Heart left ventricle (tissue), 16 donors: ENCODE data around the gene WBP11. TPM values are rescaled to one million over a fixed set of nuclear protein-coding genes. Genes with fewer than 3 reads are reported as not detected.

Experiments
- ATAC-seq, 4 donors: fragments of 200-7000 bp; cut with Tn5 transposase; one replicate each; pipeline ENCODE4 v1.9.1; 2020 to 2022; ENCODE audit warnings: moderate library complexity in 4 of 4, mild to moderate bottlenecking in 3 of 4, moderate number of reproducible peaks in 1 of 4
- DNase-seq, 5 donors: peaks; one replicate each; pipeline ENCODE4 v3.0.0-alpha.2; 2020
- H3K27ac ChIP-seq, 12 donors: fragments of 200-600 bp; sonication (generic) in 4 of 12; one replicate each; pipeline versions ENCODE4 v1.5.0 to v1.8.0; 2016 to 2022; ENCODE audit warnings: mild to moderate bottlenecking in 2 of 12
- H3K27me3 ChIP-seq, 9 donors: fragments of 200-600 bp; sonication (generic) in 2 of 9; one replicate each; pipeline versions ENCODE4 v1.5.1 to v1.8.0; 2016 to 2022; ENCODE audit warnings: mild to moderate bottlenecking in 3 of 9
- H3K36me3 ChIP-seq, 9 donors: fragments of 200-600 bp; sonication (generic) in 2 of 9; one replicate each; pipeline versions ENCODE4 v1.5.0 to v1.8.0; 2018 to 2022; ENCODE audit warnings: mild to moderate bottlenecking in 2 of 9
- H3K4me1 ChIP-seq, 12 donors: fragments of 200-600 bp; sonication (generic) in 4 of 12; one replicate each; pipeline versions ENCODE4 v1.5.0 to v1.8.0; 2016 to 2022; ENCODE audit warnings: mild to moderate bottlenecking in 3 of 12
- H3K4me3 ChIP-seq, 12 donors: fragments of 200-600 bp; sonication (generic) in 4 of 12; one replicate each; pipeline versions ENCODE4 v1.5.0 to v1.8.0; 2017 to 2022; ENCODE audit warnings: mild to moderate bottlenecking in 9 of 12, moderate library complexity in 4 of 12
- H3K9me3 ChIP-seq, 12 donors: fragments of 200-600 bp; sonication (generic) in 4 of 12; one replicate each; pipeline versions ENCODE4 v1.5.0 to v1.8.0; 2016 to 2022; ENCODE audit warnings: mild to moderate bottlenecking in 1 of 12
- POLR2A ChIP-seq, 2 donors: fragments of 450-650 bp; IDR thresholded peaks; one replicate each; pipeline ENCODE4 v1.6.1; 2017; ENCODE audit warnings: antibody characterized with exemption in 2 of 2, mild to moderate bottlenecking in 2 of 2, moderate library complexity in 2 of 2
- WGBS, 4 donors: extraction: QIAGEN DNeasy Blood & Tissue Kit in 2 of 4; methylation state at CpG; one replicate each; pipeline versions ENCODE4 v1.1.5 to v1.1.7; 2013 to 2018; 5-methylcytosine and 5-hydroxymethylcytosine counted together
- intact Hi-C, 10 donors: fragments of 100-400 bp; cut with DNase I; formaldehyde crosslinking; loops; one replicate each; pipeline versions ENCODE4 v1.11.1 to v1.14.2; 2022
- polyA plus RNA-seq, 2 donors: library from polyadenylated mRNA; stranded (reverse); fragments of 200-250 nt; gene quantifications; one replicate each; pipeline ENCODE4 v1.2.3, GENCODE V29; 2013
- total RNA-seq, 9 donors: library from RNA; depleted of rRNA in 2 of 9; stranded (reverse); fragments of >200 nt in 2 of 9; fragmentation: NEBNext Ultra II Directional in 3 of 9; extraction: Animal tissue kit (Norgen Biotek cat#: 25700) in 3 of 9; gene quantifications; one replicate each; pipeline versions ENCODE4 v1.1.0 to v1.2.4, GENCODE V29; 2016 to 2023
- TF ChIP-seq, protein P1 (sequence below), 12 donors: fragments of 200-600 bp; sonication (generic) in 4 of 12; IDR thresholded peaks; one replicate each; pipeline versions ENCODE4 v1.5.0 to v1.8.0; 2018 to 2022; ENCODE audit warnings: antibody characterized with exemption in 12 of 12, mild to moderate bottlenecking in 5 of 12
- donor health status: ischemic (EF 13 %, LVEDD 7.1; RV severe dilation, severe dysfunction).
- donor health status: healthy with polysubstance abuse.
- donor health status: DM: no; HTN: yes; CAD: no.
- donor health status: DM: no; HTN: no; CAD: no.
- donor health status: ischemic (EF 25% LVEDD 6.9; RV normal size, moderate dysfunction).
- donor health status: ischemic (EF 25% LVEDD 5.7; RV mildly dilated, moderate dysfunction).
- donor health status: healthy.
- donor health status: DM: yes; HTN: yes; CAD: no.
- donor health status: ischemic (EF 35%, LVEDD 5.7; RV mildly dilated, moderate dysfunction).
- donor health status: nonischemic (EF 11% LVEDD 7.7; RV severe dilation, severe dysfunction).
- donor health status: DM: yes; HTN: yes; CAD: no.
- donor health status: PGD.
- donor health status: ischemic (EF 29% LVEDD 5.4; RV normal size, mild dysfunction).
- donor health status: nonischemic (EF 23%, LVEDD 6.1; RV moderate dilation, normal function).

The WBP11 gene
- total and polyA plus RNA-seq, 11 donors = 11.4 to 62.7 (median 49.3) TPM

DNA sequence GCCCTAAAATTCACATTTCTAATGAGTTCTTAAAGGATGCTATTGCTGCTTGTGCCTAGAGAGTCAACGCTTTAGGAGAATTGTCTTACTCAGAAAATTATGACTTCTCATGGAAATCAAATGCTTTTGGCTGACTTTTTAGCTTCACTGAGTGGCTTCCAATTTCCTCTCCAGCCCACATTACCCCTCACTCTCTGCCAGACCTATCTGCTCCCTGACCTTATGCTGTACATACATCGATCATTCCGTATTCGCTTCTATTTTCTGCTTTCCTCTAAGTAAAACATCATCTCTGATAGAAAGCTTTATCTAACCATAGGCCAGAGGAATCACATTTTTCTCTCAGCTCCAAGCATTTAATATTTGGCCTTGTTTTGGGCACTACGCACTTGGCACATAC is 23.2 kb upstream of the WBP11 start:
- Histone ChIP-seq H3K9me3 (no peaks in the 10 kb centered on the region), H3K27me3 (no peaks in the 10 kb centered on the region), H3K27ac (peak overlapping the region in 7 of 12 donors; percentile 3 to 38 (median 11)), H3K4me1 (peaks cover 0 to 15% (median 0%) of the 10 kb centered on the region in 12 donors), H3K36me3 (no peaks in the 10 kb centered on the region), H3K4me3 (no peak overlapping the region)
- WGBS, 4 donors = 66 to 82% (median 72%) methylated on average over 5 of the region's 5 CpGs
- no peak for DNase-seq
- TF ChIP-seq POLR2A (IDR thresholded peaks at IDR 0.05) = no peak
- TF ChIP-seq, protein P1, sequence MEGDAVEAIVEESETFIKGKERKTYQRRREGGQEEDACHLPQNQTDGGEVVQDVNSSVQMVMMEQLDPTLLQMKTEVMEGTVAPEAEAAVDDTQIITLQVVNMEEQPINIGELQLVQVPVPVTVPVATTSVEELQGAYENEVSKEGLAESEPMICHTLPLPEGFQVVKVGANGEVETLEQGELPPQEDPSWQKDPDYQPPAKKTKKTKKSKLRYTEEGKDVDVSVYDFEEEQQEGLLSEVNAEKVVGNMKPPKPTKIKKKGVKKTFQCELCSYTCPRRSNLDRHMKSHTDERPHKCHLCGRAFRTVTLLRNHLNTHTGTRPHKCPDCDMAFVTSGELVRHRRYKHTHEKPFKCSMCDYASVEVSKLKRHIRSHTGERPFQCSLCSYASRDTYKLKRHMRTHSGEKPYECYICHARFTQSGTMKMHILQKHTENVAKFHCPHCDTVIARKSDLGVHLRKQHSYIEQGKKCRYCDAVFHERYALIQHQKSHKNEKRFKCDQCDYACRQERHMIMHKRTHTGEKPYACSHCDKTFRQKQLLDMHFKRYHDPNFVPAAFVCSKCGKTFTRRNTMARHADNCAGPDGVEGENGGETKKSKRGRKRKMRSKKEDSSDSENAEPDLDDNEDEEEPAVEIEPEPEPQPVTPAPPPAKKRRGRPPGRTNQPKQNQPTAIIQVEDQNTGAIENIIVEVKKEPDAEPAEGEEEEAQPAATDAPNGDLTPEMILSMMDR (IDR thresholded peaks at IDR 0.05) = no peak
- peak in 1 of 4 donors; percentile 16 for ATAC-seq
- intact Hi-C loops = no loop called here

DNA sequence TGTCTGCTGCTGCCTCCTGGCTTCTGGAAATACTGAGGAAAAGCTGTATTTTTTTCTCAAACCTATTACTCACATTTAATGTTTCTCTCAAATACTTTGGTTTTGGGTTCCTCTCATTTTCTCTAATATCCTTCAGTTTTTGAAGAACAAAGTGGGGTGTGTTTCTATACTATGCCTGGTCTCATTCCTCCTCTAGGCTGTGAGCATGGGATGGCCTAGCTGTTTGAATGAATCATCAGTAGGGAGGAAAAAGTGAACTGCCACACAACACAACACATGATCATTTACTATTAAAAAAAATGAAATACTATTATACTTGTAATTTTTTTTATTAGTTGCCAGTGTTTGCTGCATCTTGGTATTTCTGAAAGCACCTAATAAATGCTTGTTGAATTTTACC is 22.0 kb upstream of the WBP11 start:
- H3K27me3 ChIP-seq = no peaks in the 10 kb centered on the region
- H3K4me1 ChIP-seq = peaks cover 0 to 15% (median 0%) of the 10 kb centered on the region in 12 donors
- DNase-seq (no peak), ATAC-seq (no peak)
- H3K27ac ChIP-seq = no peak overlapping the region
- no peaks in the 10 kb centered on the region for H3K9me3 ChIP-seq
- TF ChIP-seq POLR2A (IDR thresholded peaks at IDR 0.05) = no peak
- TF ChIP-seq, protein P1 (IDR thresholded peaks at IDR 0.05) = no peak
- intact Hi-C loops = no loop called here
- no peak overlapping the region for H3K4me3 ChIP-seq
- no peaks in the 10 kb centered on the region for H3K36me3 ChIP-seq

DNA sequence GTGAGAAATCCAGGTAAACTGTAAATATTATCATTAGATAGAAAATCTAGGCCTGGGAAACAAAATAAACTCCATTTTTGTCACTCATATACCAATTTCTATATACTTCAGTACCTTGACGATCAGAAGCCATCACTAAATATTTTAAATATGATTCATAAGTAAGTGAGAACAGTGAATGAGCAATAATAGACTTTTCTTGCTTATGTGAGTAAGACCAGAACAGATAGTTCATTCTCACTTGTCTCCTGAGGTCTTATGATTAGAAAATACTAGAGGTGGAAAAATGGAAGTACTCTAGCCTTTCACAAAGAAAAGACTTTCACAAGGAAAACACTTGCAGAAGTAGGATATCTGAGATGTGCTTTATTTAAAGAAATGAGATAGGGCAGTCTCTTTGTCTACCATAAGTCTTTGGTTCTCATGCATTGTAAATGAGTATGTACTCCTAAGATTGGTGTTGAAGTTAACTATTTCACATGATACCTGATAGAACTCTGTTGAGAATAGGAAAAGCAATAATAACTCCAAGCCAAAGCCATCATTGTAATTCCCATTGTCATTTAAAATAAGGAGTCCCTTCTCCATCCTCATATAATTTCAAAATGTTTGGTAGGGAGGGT is 20.8 kb upstream of the WBP11 start:
- Histone ChIP-seq H3K36me3 (no peaks in the 10 kb centered on the region), H3K27ac (no peak overlapping the region), H3K4me1 (peaks cover 0 to 15% (median 0%) of the 10 kb centered on the region in 12 donors), H3K9me3 (no peaks in the 10 kb centered on the region), H3K27me3 (no peaks in the 10 kb centered on the region), H3K4me3 (no peak overlapping the region)
- WGBS, 4 donors = 91 to 99% (median 95%) methylated on average over 1 of the region's 1 CpG
- intact Hi-C loops = no loop called here
- TF ChIP-seq POLR2A (IDR thresholded peaks at IDR 0.05) = no peak
- TF ChIP-seq, protein P1 (IDR thresholded peaks at IDR 0.05) = no peak
- DNase-seq = no peak
- no peak for ATAC-seq

DNA sequence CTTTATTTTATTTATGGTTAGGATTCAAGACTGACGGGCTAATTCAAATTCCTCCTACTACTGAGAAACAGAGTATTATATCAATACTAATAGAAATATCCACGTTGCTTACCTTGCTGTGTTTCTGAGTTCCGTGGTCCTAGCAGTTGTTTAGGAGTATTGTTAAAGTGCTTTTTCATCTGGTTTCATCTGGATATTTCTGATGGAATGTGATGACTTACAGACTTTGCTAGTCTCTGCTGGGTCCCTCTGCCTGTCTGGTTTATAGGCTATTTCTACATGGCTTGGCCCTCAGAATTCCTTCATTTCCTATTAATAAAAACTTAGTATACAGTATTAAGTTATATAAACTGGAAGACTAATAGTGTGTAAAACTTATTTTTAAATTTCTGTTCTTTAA is 10.7 kb upstream of the WBP11 start, which contains the start of gene SMCO3:
SMCO3 (minus strand) TSS at position 169 of the 400 bp plus-strand sequence. CDS start 7,502 bp downstream, outside the sequence.
- Histone ChIP-seq H3K9me3 (no peaks in the 10 kb centered on the region), H3K4me3 (no peak within 1 kb of the TSS), H3K27me3 (no peaks in the 10 kb centered on the region), H3K36me3 (no peaks in the 10 kb centered on the region), H3K4me1 (peaks cover 0 to 10% (median 0%) of the 10 kb centered on the region in 12 donors), H3K27ac (no peak within 1 kb of the TSS)
- 79 to 84% (median 81%) methylated on average over 3 of the region's 3 CpGs for WGBS, 4 donors
- no peak for TF ChIP-seq POLR2A (IDR thresholded peaks at IDR 0.05)
- ATAC-seq (no peak), DNase-seq (no peak)
- intact Hi-C loops = no loop called here

DNA sequence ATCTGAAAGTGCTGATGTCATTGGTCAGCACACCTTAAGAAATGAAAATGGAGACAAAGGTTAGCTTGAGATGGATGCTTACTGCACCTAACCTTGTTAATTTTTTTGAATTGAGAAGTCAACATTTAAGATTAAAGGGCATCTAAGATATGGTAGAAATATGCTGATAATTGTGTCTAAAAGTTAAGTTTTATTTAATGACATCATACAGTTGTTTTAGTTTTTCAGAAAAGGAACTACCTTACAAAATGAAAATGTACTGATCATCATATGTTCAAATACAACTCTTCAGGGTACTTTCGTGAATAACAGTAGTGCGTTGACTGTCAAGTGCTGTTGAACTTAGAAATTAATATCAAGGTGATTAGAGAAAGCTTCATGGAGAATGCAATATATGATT is 8.2 kb upstream of the WBP11 start:
- H3K36me3 ChIP-seq = no peaks in the 10 kb centered on the region

More for the DNA sequence above, 8.2 kb upstream of the WBP11 start:
- ATAC-seq (no peak), DNase-seq (no peak)
- WGBS, 4 donors = 91 to 96% (median 95%) methylated on average over 2 of the region's 2 CpGs
- no peak overlapping the region for H3K4me3 ChIP-seq
- TF ChIP-seq, protein P1 (IDR thresholded peaks at IDR 0.05) = no peak
- no peak for TF ChIP-seq POLR2A (IDR thresholded peaks at IDR 0.05)
- H3K27me3 ChIP-seq = no peaks in the 10 kb centered on the region
- H3K9me3 ChIP-seq = no peaks in the 10 kb centered on the region
- H3K4me1 ChIP-seq = peaks cover 0 to 10% (median 0%) of the 10 kb centered on the region in 12 donors
- intact Hi-C loops = no loop called here
- no peak overlapping the region for H3K27ac ChIP-seq
